MCF 10A (cell line): ENCODE results near the gene HS6ST2. TPM values are rescaled to one million over a fixed set of nuclear protein-coding genes. Genes with fewer than 3 reads are reported as not detected.

Experiments used
- BruUV-seq: library from RNA; stranded (reverse); fragments of 400-500 nt; replicated peaks from 2 replicates; lab custom pipeline; 2021; lab: Mats Ljungman, UMichigan
- CTCF ChIA-PET: fragments of 300-600 bp; sonication (Branson Sonifier 250); formaldehyde crosslinking; extraction: SDS; loops from one replicate; lab custom pipeline; 2021; ENCODE audit warnings: antibody characterized with exemption, inconsistent platforms; lab: Yijun Ruan, JAX
- POLR2A ChIA-PET: fragments of 300-600, 350-650 bp; sonication (Branson Sonifier 250); formaldehyde crosslinking; extraction: SDS; loops from one replicate; lab custom pipeline; 2020; ENCODE audit warnings: antibody characterized with exemption, inconsistent platforms; lab: Yijun Ruan, JAX
- DNase-seq: peaks from one replicate; pipeline ENCODE4 v3.0.0-alpha.2; 2018; ENCODE audit not compliant: unreplicated experiment
- H3K27ac Mint-ChIP-seq: one replicate; pipeline ENCODE4 v1.8.0; 2022; ENCODE audit warnings: mild to moderate bottlenecking, low read depth, mixed read lengths; ENCODE audit not compliant: unreplicated experiment
- H3K27me3 Mint-ChIP-seq: one replicate; pipeline ENCODE4 v1.8.0; 2022; ENCODE audit warnings: mixed read lengths; ENCODE audit not compliant: insufficient read depth, unreplicated experiment
- H3K36me3 Mint-ChIP-seq: one replicate; pipeline ENCODE4 v1.8.0; 2022; ENCODE audit warnings: mild to moderate bottlenecking, moderate library complexity, mixed read lengths; ENCODE audit not compliant: insufficient read depth, unreplicated experiment
- H3K4me1 Mint-ChIP-seq: one replicate; pipeline ENCODE4 v1.8.0; 2022; ENCODE audit warnings: mixed read lengths; ENCODE audit not compliant: insufficient read depth, unreplicated experiment
- H3K4me3 Mint-ChIP-seq: one replicate; pipeline ENCODE4 v1.8.0; 2022; ENCODE audit warnings: mild to moderate bottlenecking, moderate library complexity, mixed read lengths; ENCODE audit not compliant: unreplicated experiment
- H3K9me3 Mint-ChIP-seq: one replicate; pipeline ENCODE4 v1.8.0; 2022; ENCODE audit warnings: mixed read lengths; ENCODE audit not compliant: unreplicated experiment
- CTCF ChIP-seq: fragments of 200-600 bp; IDR thresholded peaks from one replicate; pipeline ENCODE4 v1.8.0; 2022; ENCODE audit warnings: antibody characterized with exemption, mild to moderate bottlenecking; ENCODE audit not compliant: unreplicated experiment
- intact Hi-C: fragments of 100-400 bp; cut with micrococcal nuclease; formaldehyde crosslinking; loops from 2 replicates; pipeline ENCODE4 v1.14.1; 2022
- total RNA-seq: library from RNA; stranded (reverse); gene quantifications from 2 replicates; pipeline ENCODE4 v1.2.3, GENCODE V29; 2022

Gene HS6ST2
- total RNA-seq, 1 experiment from 2014 or later, result 26.1 TPM

DNA sequence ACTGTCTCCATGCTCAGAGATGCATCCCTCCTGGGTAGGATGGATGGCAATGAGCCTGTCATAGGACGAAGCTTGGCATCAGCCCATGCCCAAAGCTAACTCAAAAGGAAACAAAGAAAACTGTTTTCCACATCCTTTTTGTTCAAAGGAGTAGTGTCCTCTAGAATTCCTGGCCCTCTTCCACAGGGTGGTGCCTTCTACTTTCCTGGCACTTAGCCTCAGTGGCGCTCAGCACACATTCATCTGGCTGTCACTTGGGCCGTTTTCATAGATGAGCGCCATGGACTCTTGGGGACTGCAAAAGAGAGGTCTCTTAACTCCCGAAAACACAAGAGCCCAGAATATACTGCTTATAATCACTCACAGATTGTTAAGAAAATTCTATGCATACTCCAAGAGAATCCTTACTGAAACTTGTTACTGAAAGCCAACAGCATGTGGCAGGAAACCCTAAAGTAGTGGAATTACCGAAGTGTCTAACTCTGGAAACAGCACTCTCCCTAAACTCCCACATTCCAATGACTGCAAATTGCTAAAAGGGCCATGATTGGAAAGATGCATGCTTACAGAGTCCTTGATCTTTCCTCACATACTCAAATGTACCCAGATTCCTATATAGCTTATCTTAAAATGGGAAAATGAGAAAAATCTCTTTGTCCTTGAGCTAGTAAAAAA lies 110.0 kb downstream of the HS6ST2 start:
- CTCF ChIA-PET, result interaction anchor here (0.7 kb wide), 1 partner anchor 556 kb away, joined by 3 read pairs; no protein-coding TSS in a partner anchor
- BruUV-seq, result no TSS peak
- intact Hi-C loops, result no loop called here
- no peaks in the 10 kb centered on the region for H3K36me3 Mint-ChIP-seq
- DNase-seq, result no peak
- POLR2A ChIA-PET, result no interaction called here
- no peak overlapping the region for H3K27ac Mint-ChIP-seq
- no peak for TF ChIP-seq CTCF
- peaks cover 6% of the 10 kb centered on the region for H3K4me1 Mint-ChIP-seq
- H3K27me3 Mint-ChIP-seq, result peaks cover 79% of the 10 kb centered on the region
- no peaks in the 10 kb centered on the region for H3K9me3 Mint-ChIP-seq
- H3K4me3 Mint-ChIP-seq, result no peak overlapping the region

- Mint-ChIP-seq H3K27ac (no peak overlapping the region), H3K36me3 (no peaks in the 10 kb centered on the region), H3K27me3 (peaks cover 43% of the 10 kb centered on the region), H3K4me1 (no peaks in the 10 kb centered on the region), H3K9me3 (no peaks in the 10 kb centered on the region), H3K4me3 (no peak overlapping the region)
- TF ChIP-seq CTCF, result no peak
- intact Hi-C loops, result no loop called here
- POLR2A ChIA-PET, result interaction anchor here (0.6 kb wide), 1 partner anchor 1601 kb away, joined by 3 read pairs; no protein-coding TSS in a partner anchor
- DNase-seq, result peak; percentile 45
- no TSS peak for BruUV-seq
- CTCF ChIA-PET, result no interaction called here
Observed at GRCh38 chrX:132843363-132843762, 115.1 kb downstream of the HS6ST2 start.

- Mint-ChIP-seq H3K36me3 (no peaks in the 10 kb centered on the region), H3K27ac (no peak overlapping the region), H3K4me3 (no peak overlapping the region), H3K27me3 (peaks cover 43% of the 10 kb centered on the region), H3K4me1 (no peaks in the 10 kb centered on the region), H3K9me3 (no peaks in the 10 kb centered on the region)
- TF ChIP-seq CTCF, result no peak
- POLR2A ChIA-PET, result interaction anchor here (0.6 kb wide), 1 partner anchor 1602 kb away, joined by 3 read pairs; no protein-coding TSS in a partner anchor
- intact Hi-C loops, result no loop called here
- CTCF ChIA-PET, result no interaction called here
- no TSS peak for BruUV-seq
- no peak for DNase-seq
Observed at GRCh38 chrX:132842460-132843238, 115.8 kb downstream of the HS6ST2 start.

DNA sequence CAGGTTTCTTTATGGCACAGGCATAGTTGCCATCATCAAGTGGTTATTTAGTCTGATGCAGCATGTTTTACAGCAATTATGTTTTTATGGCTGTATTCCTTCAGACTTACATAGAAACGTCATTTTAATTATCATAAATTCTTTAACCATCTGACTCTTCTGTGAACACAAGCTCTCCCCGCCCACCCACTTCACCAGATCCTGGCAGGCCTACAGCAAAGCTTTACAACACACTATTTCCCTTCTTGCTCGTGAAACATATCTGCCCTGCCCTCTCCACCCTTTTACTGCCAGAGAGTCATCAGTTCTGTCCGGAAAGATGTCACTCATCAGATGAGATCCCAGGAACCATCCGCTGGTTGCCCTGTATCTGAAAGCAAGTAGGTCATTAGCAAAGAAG lies 120.5 kb downstream of the HS6ST2 start:
- peaks cover 48% of the 10 kb centered on the region for H3K27me3 Mint-ChIP-seq
- no TSS peak for BruUV-seq
- ChIA-PET POLR2A (no interaction called here), CTCF (no interaction called here)
- intact Hi-C loops, result loop anchor here (5.0 kb wide), 1 partner anchor 119 kb away; the partner anchor contains the start of gene HS6ST2
- TF ChIP-seq CTCF, result no peak
- no peak for DNase-seq
- peaks cover 5% of the 10 kb centered on the region for H3K4me1 Mint-ChIP-seq
- H3K36me3 Mint-ChIP-seq, result no peaks in the 10 kb centered on the region
- H3K4me3 Mint-ChIP-seq, result no peak overlapping the region
- H3K27ac Mint-ChIP-seq, result no peak overlapping the region
- no peaks in the 10 kb centered on the region for H3K9me3 Mint-ChIP-seq
